ENCODE measurements around the gene PARD6B.

- no peak for TF ChIP-seq CTCF (IDR thresholded peaks at IDR 0.05)
- no peak for TF ChIP-seq NR2C2 (CRISPR knock-in tag; IDR thresholded peaks at IDR 0.05)
- no peak for TF ChIP-seq E2F1 (CRISPR knock-in tag; IDR thresholded peaks at IDR 0.05)
- TF ChIP-seq ATF1 (CRISPR knock-in tag; IDR thresholded peaks at IDR 0.05), result no peak
- TF ChIP-seq HMGXB4 (CRISPR knock-in tag; IDR thresholded peaks at IDR 0.05), result no peak
These were observed 55.8 kb downstream of the PARD6B start for GRCh38 chr20:50787181-50787580.
